CD4-positive, alpha-beta T cell treated with Interleukin-15 for 4 hours (primary cell): ENCODE data around the gene TTLL11.

Experiments
- DNase-seq: peaks from one replicate; pipeline ENCODE4 v3.0.0-alpha.2; 2020; ENCODE audit warnings: low spot score

TTLL11 gene

GRCh38 chr9:121785673-121786542 is 307.2 kb downstream of the TTLL11 start:
- no peak for DNase-seq

- no peak for DNase-seq
Observed at GRCh38 chr9:121784731-121785411, 308.2 kb downstream of the TTLL11 start.

- no peak for DNase-seq
Observed at GRCh38 chr9:121783521-121784507, 309.3 kb downstream of the TTLL11 start.

- no peak for DNase-seq
Observed at GRCh38 chr9:121783111-121783510, 310.0 kb downstream of the TTLL11 start.

GRCh38 chr9:121782514-121783110 is 310.5 kb downstream of the TTLL11 start:
- no peak for DNase-seq

- DNase-seq, result no peak
Observed at GRCh38 chr9:121781701-121782464, 311.2 kb downstream of the TTLL11 start.

GRCh38 chr9:121781145-121781548 is 312.0 kb downstream of the TTLL11 start:
- no peak for DNase-seq

GRCh38 chr9:121780177-121781040 is 312.7 kb downstream of the TTLL11 start:
- DNase-seq, result no peak

- no peak for DNase-seq
Observed at GRCh38 chr9:121779381-121780117, 313.6 kb downstream of the TTLL11 start.

GRCh38 chr9:121778252-121779225 is 314.6 kb downstream of the TTLL11 start:
- DNase-seq, result no peak

- DNase-seq, result no peak
Observed at GRCh38 chr9:121776739-121777637, 316.1 kb downstream of the TTLL11 start.

GRCh38 chr9:121776001-121776738 is 316.9 kb downstream of the TTLL11 start:
- no peak for DNase-seq

GRCh38 chr9:121774715-121775613 is 318.1 kb downstream of the TTLL11 start:
- DNase-seq, result no peak

- no peak for DNase-seq
Observed at GRCh38 chr9:121773954-121774714, 319.0 kb downstream of the TTLL11 start.
